RKO (cell line): ENCODE results near the gene PDS5A.
"Not testable (repeated sequence)": the region's sequence is repeated elsewhere in the genome, so short reads cannot be mapped to it uniquely, and the experiment has no call there.

Source experiments
- DNase-seq: peaks from one replicate; pipeline ENCODE4 v3.0.0-alpha.2; 2016; ENCODE audit warnings: low spot score

Gene PDS5A

GRCh38 chr4:39825090-39825489 lies 152.6 kb downstream of the PDS5A start:
- DNase-seq = no peak

GRCh38 chr4:39823191-39823590 lies 154.5 kb downstream of the PDS5A start:
- DNase-seq = no peak

DNA sequence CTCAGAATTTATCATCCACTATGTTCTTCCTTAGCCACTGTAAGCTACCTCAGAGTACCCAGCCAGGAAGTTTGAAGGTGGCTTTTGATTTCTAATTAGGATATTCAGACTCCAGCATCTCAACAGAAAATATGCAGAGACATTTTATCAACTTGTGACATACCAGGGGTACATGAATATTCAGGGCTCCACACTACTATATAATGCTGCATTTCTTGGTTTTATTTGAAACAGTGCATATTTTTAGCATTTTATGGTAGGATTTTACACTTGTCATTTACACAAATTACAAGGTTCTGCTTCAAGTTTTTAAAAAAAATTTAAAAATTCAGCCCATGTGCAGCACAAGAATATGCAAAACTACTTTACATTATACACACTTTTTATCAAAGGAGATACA lies 155.0 kb downstream of the PDS5A start:
- no peak for DNase-seq

DNA sequence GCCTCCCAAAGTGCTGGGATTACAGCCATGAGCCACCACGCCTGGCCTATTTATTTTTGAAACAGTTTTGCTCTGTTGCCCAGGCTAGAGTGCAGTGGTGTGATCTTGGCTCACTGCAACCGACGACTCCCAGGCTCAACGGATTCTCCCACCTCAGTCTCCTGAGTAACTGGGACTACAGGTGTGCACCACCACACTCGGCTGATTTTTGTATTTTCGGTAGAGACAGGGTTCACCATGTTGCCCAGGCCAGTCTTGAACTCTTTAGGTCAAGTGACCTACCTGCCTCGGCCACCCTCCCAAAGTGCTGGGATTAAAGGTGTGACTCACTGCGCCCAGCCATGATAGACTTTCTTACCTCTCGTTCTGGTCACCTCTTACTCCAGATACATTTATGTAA lies 155.8 kb downstream of the PDS5A start:
- no peak for DNase-seq

DNA sequence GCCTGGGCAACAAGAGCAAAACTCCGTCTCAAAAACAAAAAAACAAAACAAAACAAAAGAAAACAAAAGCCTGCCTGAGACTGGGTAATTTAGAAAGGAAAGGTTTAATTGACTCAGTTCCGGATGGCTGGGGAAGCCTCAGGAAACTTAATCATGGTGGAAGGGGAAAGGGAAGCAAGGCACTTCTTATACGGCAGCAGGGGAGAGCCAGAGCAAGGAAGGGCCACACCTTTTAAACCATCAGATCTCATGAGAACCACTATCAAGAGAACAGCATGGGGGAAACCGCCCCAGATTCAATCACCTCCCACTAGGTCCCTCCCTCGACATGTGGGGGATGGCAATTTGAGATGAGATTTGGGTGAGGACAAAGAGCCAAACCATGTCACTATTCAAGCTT lies 157.5 kb downstream of the PDS5A start:
- no peak for DNase-seq

GRCh38 chr4:39818646-39819045 lies 159.1 kb downstream of the PDS5A start:
- DNase-seq = no peak

DNA sequence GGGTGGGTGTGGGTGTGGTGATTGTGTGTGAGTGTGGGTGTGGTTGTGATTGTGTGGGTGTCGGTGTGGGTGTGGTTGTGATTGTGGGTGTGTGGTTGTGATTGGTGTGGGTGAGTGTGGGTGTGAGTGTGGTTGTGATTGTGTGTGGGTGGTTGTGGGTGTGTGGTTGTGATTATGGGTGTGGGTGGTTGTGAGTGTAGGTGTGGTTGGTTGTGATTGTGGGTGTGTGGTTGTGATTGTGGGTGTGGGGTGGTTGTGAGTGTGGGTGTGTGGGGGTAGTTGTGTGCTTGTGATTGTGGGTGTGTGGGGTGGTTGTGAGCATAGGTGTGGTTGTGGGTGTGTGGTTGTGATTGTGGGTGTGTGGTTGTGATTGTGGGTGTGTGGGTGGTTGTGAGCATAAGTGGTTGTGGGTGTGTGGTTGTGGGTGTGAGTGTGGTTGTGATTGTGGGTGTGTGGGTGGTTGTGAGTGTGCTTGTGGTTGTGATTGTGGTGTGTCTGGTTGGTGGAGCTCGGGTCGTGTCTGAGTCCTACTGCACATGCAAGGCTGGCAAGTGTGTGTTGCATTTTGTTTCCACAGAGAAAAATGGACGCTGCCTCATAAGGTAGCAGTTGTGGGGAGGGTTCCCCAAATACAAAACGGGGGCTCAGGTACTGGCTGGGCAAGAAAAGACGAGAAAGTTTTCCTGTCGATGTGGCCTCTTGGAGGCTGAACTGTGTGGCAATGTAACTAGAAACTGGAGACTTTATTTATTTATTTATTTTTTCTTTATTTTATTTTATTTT lies 163.1 kb downstream of the PDS5A start:
- peak; percentile 40 for DNase-seq

DNA sequence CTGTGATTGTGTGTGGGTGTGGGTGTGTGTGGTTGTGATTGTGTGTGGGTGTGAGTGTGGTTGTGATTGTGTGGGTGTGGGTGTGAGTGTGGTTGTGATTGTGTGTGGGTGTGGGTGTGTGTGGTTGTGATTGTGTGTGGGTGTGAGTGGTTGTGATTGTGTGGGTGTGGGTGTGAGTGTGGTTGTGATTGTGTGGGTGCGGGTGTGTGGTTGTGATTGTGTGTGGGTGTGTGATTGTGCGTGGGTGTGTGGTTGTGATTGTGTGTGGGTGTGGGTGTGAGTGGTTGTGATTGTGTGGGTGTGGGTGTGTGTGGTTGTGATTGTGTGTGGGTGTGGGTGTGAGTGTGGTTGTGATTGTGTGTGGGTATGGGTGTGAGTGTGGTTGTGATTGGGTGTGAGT lies 163.9 kb downstream of the PDS5A start:
- DNase-seq = not testable (repeated sequence)

GRCh38 chr4:39813033-39813432 lies 164.7 kb downstream of the PDS5A start:
- not testable (repeated sequence) for DNase-seq

DNA sequence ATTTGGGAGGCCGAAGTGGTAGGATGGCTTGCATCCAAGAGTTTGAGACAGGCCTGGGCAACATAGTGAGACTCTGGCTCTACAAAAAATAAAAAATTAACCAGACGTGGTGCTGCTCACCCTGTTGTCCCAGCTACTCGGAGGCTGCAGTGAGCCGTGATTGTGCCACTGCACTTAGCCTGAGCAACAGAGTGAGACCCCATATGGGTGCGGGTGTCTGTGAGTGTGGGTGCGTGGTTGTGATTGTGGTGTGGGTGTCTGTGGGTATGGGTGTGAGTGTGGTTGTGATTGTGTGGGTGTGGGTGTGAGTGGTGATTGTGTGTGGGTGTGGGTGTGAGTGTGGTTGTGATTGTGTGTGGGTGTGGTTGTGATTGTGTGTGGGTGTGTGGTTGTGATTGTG lies 165.2 kb downstream of the PDS5A start:
- no peak for DNase-seq

DNA sequence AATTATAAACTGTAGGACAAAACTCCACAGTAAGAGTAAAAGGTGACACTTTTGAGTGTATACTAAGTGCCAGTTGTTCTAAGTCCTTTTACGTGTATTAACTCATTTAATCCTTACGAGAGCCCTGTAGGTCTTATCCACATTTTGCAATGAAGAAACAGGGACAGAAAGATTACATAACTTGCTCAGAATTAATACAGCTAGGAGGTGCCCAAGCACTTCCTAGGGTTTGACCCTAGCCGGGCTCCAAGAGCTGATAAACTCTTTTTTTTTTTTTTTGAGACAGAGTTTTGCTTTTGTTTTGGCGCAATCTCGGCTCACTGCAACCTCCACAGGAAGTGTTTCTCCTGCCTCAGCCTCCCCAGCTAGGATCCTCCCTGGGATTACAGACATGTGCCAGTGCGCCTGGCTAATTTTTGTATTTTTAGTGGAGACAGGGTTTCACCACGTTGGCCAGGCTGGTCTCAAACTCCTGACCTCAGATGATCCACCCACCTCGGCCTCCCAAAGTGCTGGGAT lies 169.4 kb downstream of the PDS5A start:
- DNase-seq = no peak

DNA sequence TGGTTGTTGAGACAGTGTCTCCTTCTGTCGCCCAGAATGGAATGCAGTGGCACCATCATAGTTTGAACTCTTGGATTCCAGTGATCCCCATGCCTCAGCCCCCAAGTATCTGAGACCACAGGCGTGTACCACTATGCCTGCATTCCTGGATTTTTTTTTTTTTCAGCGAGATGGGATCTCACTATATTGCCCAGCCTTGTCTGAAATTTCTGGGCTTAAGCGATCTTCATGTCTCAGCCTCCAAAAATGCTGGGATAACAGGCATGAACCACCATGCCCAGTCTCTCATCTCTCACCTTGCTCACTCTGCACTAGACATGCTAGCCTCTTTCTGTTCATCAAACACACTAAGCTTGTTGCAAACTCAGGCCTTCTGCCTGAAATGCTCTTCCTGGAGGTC lies 175.7 kb downstream of the PDS5A start:
- DNase-seq = no peak

- not testable (repeated sequence) for DNase-seq
These were observed 184.7 kb downstream of the PDS5A start for GRCh38 chr4:39792976-39793375.

GRCh38 chr4:39792529-39792928 lies 185.2 kb downstream of the PDS5A start:
- DNase-seq = no peak

- no peak for DNase-seq
These were observed 185.6 kb downstream of the PDS5A start for GRCh38 chr4:39792128-39792527.

- DNase-seq = no peak
These were observed 190.9 kb downstream of the PDS5A start for GRCh38 chr4:39786838-39787237.

DNA sequence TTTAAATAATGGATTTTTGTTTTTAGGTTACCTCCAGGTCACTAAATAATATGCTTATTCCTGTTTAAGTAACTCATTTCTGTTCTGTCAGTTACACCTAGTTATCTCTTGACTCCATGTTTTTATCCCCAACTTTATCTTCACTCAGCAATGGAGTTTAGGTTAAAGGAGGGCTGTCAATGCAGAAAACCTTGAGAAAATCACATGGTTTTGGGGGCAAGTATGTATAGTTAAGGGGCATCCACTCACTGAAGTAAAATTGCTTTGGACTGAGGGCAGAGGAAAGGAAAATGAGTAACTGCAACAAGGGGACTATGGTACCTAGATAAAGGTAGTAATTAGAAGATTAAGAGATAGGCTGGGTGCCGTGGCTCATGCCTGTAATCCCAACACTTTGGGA lies 192.6 kb downstream of the PDS5A start:
- no peak for DNase-seq

DNA sequence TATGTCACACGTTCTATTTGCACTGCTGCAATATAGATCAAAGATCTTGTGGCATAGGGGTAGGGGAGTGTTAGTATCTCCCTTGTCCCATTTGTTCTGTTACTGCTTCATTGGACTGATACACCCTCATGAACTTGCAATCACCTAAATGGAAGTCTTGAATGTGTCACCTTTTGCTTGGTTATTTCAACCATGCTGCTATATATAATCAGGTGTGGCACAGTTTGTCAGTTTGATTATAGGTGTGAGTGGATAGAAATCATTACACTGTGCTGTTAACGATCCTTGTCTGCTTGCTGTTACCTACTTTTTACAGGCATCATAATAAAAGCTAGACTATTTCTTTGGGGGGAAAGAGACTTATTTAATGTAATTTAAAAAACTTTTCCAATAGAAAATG lies 195.7 kb downstream of the PDS5A start:
- not testable (repeated sequence) for DNase-seq
